Activated T-cell treated with anti-CD3 and anti-CD28 coated beads, Interleukin-2, amount 50 U/mL, for 72 hours (primary cell): ENCODE measurements around the gene CARD10. TPM values are rescaled to one million over a fixed set of nuclear protein-coding genes. Genes with fewer than 3 reads are reported as not detected.

Source experiments
- ATAC-seq, 2 donors: fragments of 150-1000 bp; cut with Tn5 transposase; replicated peaks in 1 of 2; 2 replicates each; pipeline ENCODE4 v1.10.0; 2021; ENCODE audit warnings: moderate library complexity in 2 of 2, mild to moderate bottlenecking in 1 of 2
- DNase-seq, 2 donors: peaks; one replicate each; pipeline ENCODE4 v3.0.0; 2021 to 2022; ENCODE audit warnings: mixed read lengths in 1 of 2
- H3K27ac Mint-ChIP-seq: one replicate; pipeline ENCODE4 v1.8.0; 2022; ENCODE audit warnings: mild to moderate bottlenecking, moderate library complexity, mixed read lengths
- H3K27me3 Mint-ChIP-seq: one replicate; pipeline ENCODE4 v1.8.0; 2022; ENCODE audit warnings: low read depth, mixed read lengths
- H3K36me3 Mint-ChIP-seq, 2 donors: one replicate each; pipeline ENCODE4 v1.8.0; 2022; ENCODE audit warnings: mixed read lengths in 2 of 2, mild to moderate bottlenecking in 1 of 2; ENCODE audit not compliant: insufficient read depth in 2 of 2
- H3K4me1 Mint-ChIP-seq: one replicate; pipeline ENCODE4 v1.8.0; 2022; ENCODE audit warnings: low read depth, mixed read lengths
- H3K4me3 Mint-ChIP-seq, 2 donors: one replicate each; pipeline ENCODE4 v1.8.0; 2022; ENCODE audit warnings: mild to moderate bottlenecking in 2 of 2, mixed read lengths in 2 of 2, moderate library complexity in 2 of 2
- H3K9me3 Mint-ChIP-seq, 2 donors: one replicate each; pipeline ENCODE4 v1.8.0; 2022; ENCODE audit warnings: mixed read lengths in 2 of 2
- total RNA-seq, 2 donors: library from RNA; stranded (reverse); gene quantifications; one replicate each; pipeline ENCODE4 v1.2.3, GENCODE V29; 2022

CARD10 gene
- total RNA-seq, 2 donors from 2014 or later: 0.25 TPM; not detected in 1

GRCh38 chr22:37500745-37501609, 18.2 kb downstream of the CARD10 start:
- ATAC-seq (no peak), DNase-seq (no peak)
- H3K27me3 Mint-ChIP-seq: peaks cover 6% of the 10 kb centered on the region
- no peaks in the 10 kb centered on the region for H3K36me3 Mint-ChIP-seq
- H3K27ac Mint-ChIP-seq: no peak overlapping the region
- H3K4me1 Mint-ChIP-seq: peaks cover 10% of the 10 kb centered on the region
- H3K9me3 Mint-ChIP-seq: no peaks in the 10 kb centered on the region
- no peak overlapping the region for H3K4me3 Mint-ChIP-seq

- H3K9me3 Mint-ChIP-seq: no peaks in the 10 kb centered on the region
- H3K27me3 Mint-ChIP-seq: peaks cover 6% of the 10 kb centered on the region
- H3K36me3 Mint-ChIP-seq: no peaks in the 10 kb centered on the region
- no peak overlapping the region for H3K27ac Mint-ChIP-seq
- ATAC-seq (no peak), DNase-seq (no peak)
- peaks cover 10% of the 10 kb centered on the region for H3K4me1 Mint-ChIP-seq
- no peak overlapping the region for H3K4me3 Mint-ChIP-seq
These were observed 19.2 kb downstream of the CARD10 start for GRCh38 chr22:37499789-37500540.

GRCh38 chr22:37499027-37499707, 20.0 kb downstream of the CARD10 start:
- H3K4me1 Mint-ChIP-seq: peaks cover 10% of the 10 kb centered on the region
- H3K4me3 Mint-ChIP-seq: no peak overlapping the region
- DNase-seq (no peak), ATAC-seq (no peak)
- no peak overlapping the region for H3K27ac Mint-ChIP-seq
- no peaks in the 10 kb centered on the region for H3K36me3 Mint-ChIP-seq
- no peaks in the 10 kb centered on the region for H3K9me3 Mint-ChIP-seq
- H3K27me3 Mint-ChIP-seq: peaks cover 6% of the 10 kb centered on the region

GRCh38 chr22:37498289-37498909, 20.8 kb downstream of the CARD10 start:
- ATAC-seq (peak; percentile 95 to 97), DNase-seq (peak; percentile 80 to 81)
- Mint-ChIP-seq H3K9me3 (no peaks in the 10 kb centered on the region), H3K27me3 (peaks cover 6% of the 10 kb centered on the region), H3K27ac (no peak overlapping the region), H3K4me1 (peaks cover 14% of the 10 kb centered on the region), H3K4me3 (no peak overlapping the region), H3K36me3 (no peaks in the 10 kb centered on the region)

- H3K27me3 Mint-ChIP-seq: peaks cover 6% of the 10 kb centered on the region
- H3K4me3 Mint-ChIP-seq: no peak overlapping the region
- H3K9me3 Mint-ChIP-seq: no peaks in the 10 kb centered on the region
- H3K27ac Mint-ChIP-seq: no peak overlapping the region
- H3K4me1 Mint-ChIP-seq: peaks cover 19% of the 10 kb centered on the region
- no peak for DNase-seq
- no peaks in the 10 kb centered on the region for H3K36me3 Mint-ChIP-seq
- no peak for ATAC-seq
These were observed 22.1 kb downstream of the CARD10 start for GRCh38 chr22:37497062-37497599.

GRCh38 chr22:37496651-37497050, 22.6 kb downstream of the CARD10 start:
- no peaks in the 10 kb centered on the region for H3K36me3 Mint-ChIP-seq
- DNase-seq (no peak), ATAC-seq (no peak)
- H3K27me3 Mint-ChIP-seq: peaks cover 4% of the 10 kb centered on the region
- H3K27ac Mint-ChIP-seq: no peak overlapping the region
- H3K9me3 Mint-ChIP-seq: no peaks in the 10 kb centered on the region
- peaks cover 14% of the 10 kb centered on the region for H3K4me1 Mint-ChIP-seq
- no peak overlapping the region for H3K4me3 Mint-ChIP-seq

GRCh38 chr22:37493979-37494378, 25.2 kb downstream of the CARD10 start:
- H3K27me3 Mint-ChIP-seq: no peaks in the 10 kb centered on the region

GRCh38 chr22:37492428-37493344, 26.5 kb downstream of the CARD10 start:
- Mint-ChIP-seq H3K36me3 (no peaks in the 10 kb centered on the region), H3K27me3 (no peaks in the 10 kb centered on the region), H3K4me3 (no peak overlapping the region), H3K27ac (no peak overlapping the region), H3K9me3 (no peaks in the 10 kb centered on the region), H3K4me1 (peaks cover 44% of the 10 kb centered on the region)
- peak; percentile 55 to 69 for DNase-seq
- ATAC-seq: peak; percentile 72 to 73

More at GRCh38 chr22:37493979-37494378, 25.2 kb downstream of the CARD10 start:
- H3K36me3 Mint-ChIP-seq: no peaks in the 10 kb centered on the region
- DNase-seq (no peak), ATAC-seq (no peak)
- no peaks in the 10 kb centered on the region for H3K9me3 Mint-ChIP-seq
- H3K4me1 Mint-ChIP-seq: peaks cover 31% of the 10 kb centered on the region
- H3K27ac Mint-ChIP-seq: no peak overlapping the region
- no peak overlapping the region for H3K4me3 Mint-ChIP-seq

GRCh38 chr22:37491559-37492427, 27.4 kb downstream of the CARD10 start:
- no peak for DNase-seq
- no peaks in the 10 kb centered on the region for H3K27me3 Mint-ChIP-seq
- no peaks in the 10 kb centered on the region for H3K9me3 Mint-ChIP-seq
- no peak overlapping the region for H3K4me3 Mint-ChIP-seq
- peaks cover 53% of the 10 kb centered on the region for H3K4me1 Mint-ChIP-seq
- no peaks in the 10 kb centered on the region for H3K36me3 Mint-ChIP-seq
- H3K27ac Mint-ChIP-seq: no peak overlapping the region
- no peak for ATAC-seq

GRCh38 chr22:37491106-37491505, 28.1 kb downstream of the CARD10 start:
- no peaks in the 10 kb centered on the region for H3K27me3 Mint-ChIP-seq
- ATAC-seq: no peak
- DNase-seq: no peak
- no peaks in the 10 kb centered on the region for H3K9me3 Mint-ChIP-seq
- H3K4me3 Mint-ChIP-seq: no peak overlapping the region
- H3K4me1 Mint-ChIP-seq: peaks cover 59% of the 10 kb centered on the region
- no peaks in the 10 kb centered on the region for H3K36me3 Mint-ChIP-seq
- H3K27ac Mint-ChIP-seq: no peak overlapping the region

GRCh38 chr22:37489983-37490382, 29.2 kb downstream of the CARD10 start:
- Mint-ChIP-seq H3K4me1 (peaks cover 59% of the 10 kb centered on the region), H3K36me3 (peaks cover 0 to under 1% of the 10 kb centered on the region in 2 donors), H3K4me3 (no peak overlapping the region), H3K9me3 (no peaks in the 10 kb centered on the region), H3K27me3 (no peaks in the 10 kb centered on the region), H3K27ac (no peak overlapping the region)
- DNase-seq (no peak), ATAC-seq (no peak)
